Suprapubic skin (tissue), 3 donors: ENCODE results near the gene MAGEA9.

ENCODE experiments used
- POLR2AphosphoS5 ChIP-seq, 3 donors: sonication (generic); formaldehyde crosslinking; IDR thresholded peaks; one replicate each; pipeline ENCODE4 v1.6.1; 2017; ENCODE audit warnings: antibody characterized with exemption in 3 of 3
- TF ChIP-seq, protein P1 (sequence below), 2 donors: fragments of 200-600 bp in 1 of 2; fragments of 450-650 bp in 1 of 2; sonication (generic) in 1 of 2; IDR thresholded peaks; one replicate each; pipeline ENCODE4 v1.5.1; 2016 to 2019; ENCODE audit warnings: antibody characterized with exemption in 2 of 2, mild to moderate bottlenecking in 1 of 2, moderate library complexity in 1 of 2

DNA sequence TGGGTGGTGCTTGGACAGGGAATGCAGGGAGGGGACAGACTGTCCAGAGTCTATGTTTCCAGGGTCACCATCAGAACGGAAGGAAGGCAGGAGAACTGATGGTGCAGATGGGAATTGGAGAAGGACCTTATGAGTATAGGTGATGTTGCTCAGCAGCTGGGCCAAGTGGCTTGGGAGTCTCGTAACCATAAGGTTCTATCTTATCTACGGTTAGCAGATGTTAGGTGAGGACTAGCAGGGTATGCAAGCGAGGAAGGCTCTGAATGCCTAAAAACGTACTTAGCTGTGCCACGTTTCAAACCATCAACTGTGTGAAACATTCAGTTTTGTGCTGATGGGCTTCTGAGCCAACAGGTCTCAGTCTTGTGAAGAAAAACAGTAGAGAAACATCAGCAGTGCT is 22.4 kb downstream of the MAGEA9 start:
- no peak for TF ChIP-seq POLR2AphosphoS5 (IDR thresholded peaks at IDR 0.05)
- TF ChIP-seq, protein P1, sequence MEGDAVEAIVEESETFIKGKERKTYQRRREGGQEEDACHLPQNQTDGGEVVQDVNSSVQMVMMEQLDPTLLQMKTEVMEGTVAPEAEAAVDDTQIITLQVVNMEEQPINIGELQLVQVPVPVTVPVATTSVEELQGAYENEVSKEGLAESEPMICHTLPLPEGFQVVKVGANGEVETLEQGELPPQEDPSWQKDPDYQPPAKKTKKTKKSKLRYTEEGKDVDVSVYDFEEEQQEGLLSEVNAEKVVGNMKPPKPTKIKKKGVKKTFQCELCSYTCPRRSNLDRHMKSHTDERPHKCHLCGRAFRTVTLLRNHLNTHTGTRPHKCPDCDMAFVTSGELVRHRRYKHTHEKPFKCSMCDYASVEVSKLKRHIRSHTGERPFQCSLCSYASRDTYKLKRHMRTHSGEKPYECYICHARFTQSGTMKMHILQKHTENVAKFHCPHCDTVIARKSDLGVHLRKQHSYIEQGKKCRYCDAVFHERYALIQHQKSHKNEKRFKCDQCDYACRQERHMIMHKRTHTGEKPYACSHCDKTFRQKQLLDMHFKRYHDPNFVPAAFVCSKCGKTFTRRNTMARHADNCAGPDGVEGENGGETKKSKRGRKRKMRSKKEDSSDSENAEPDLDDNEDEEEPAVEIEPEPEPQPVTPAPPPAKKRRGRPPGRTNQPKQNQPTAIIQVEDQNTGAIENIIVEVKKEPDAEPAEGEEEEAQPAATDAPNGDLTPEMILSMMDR (IDR thresholded peaks at IDR 0.05): no peak
